ENCODE results near the gene EPC1. TPM values are rescaled to one million over a fixed set of nuclear protein-coding genes. Genes with fewer than 3 reads are reported as not detected.
"Not testable (repeated sequence)": the region's sequence is repeated elsewhere in the genome, so short reads cannot be mapped to it uniquely, and the experiment has no call there.

Gene EPC1
- total and polyA plus RNA-seq, 2 experiments from 2014 or later = 10.6 to 12.5 TPM

GRCh38 chr10:32371101-32371500, 24.1 kb upstream of the EPC1 start:
- Histone ChIP-seq H3F3A (ENCODE audit: insufficient read depth) (peaks cover 13% of the 10 kb centered on the region), H3K27me3 (replicated peaks; ENCODE audit: insufficient read depth) (no peaks in the 10 kb centered on the region), H3K4me1 (ENCODE audit: insufficient read depth) (peaks cover 22% of the 10 kb centered on the region; the same call in 1 of the 2 replicates), H3K9ac (no peak overlapping the region), H2AFZ (no peak overlapping the region), H3K79me2 (ENCODE audit: insufficient read depth) (peaks cover 99% of the 10 kb centered on the region), H3K9me3 (ENCODE audit: low read depth) (no peaks in the 10 kb centered on the region), H4K20me1 (ENCODE audit: insufficient read depth) (0 out of 2 replicates have a peak, but pooled peaks cover 3% of the 10 kb centered on the region), H3K9me2 (ENCODE audit: insufficient read depth) (no peaks in the 10 kb centered on the region), H3K4me2 (ENCODE audit: unreplicated experiment) (no peak overlapping the region), H3K27ac (no peak overlapping the region), H3K4me3 (no peak overlapping the region), H3K36me3 (ENCODE audit: low read depth) (no peaks in the 10 kb centered on the region)
- in situ Hi-C loops (cut with MboI) = no loop called here
- no peak for TF ChIP-seq EZH2 (IDR thresholded peaks at IDR 0.05; ENCODE audit: insufficient read depth, poor library complexity, severe bottlenecking)
- TF ChIP-seq EZH2phosphoT487 (IDR thresholded peaks at IDR 0.05; ENCODE audit: insufficient read depth, low read depth) = no peak
- 93 to 100% methylated on average over 1 of the region's 1 CpG for WGBS, 2 experiments (ENCODE audit: low coverage in 1 of 2, low lambda C conversion rate in 2 of 2, missing lambda C conversion rate in 2 of 2)
- DNase-seq = no peak

- 0 out of 2 replicates have a peak overlapping the region, but pooled peaks have one; percentile 4 for H3K4me3 ChIP-seq
- H3K4me1 ChIP-seq (ENCODE audit: insufficient read depth) = 0 out of 2 replicates have a peak, but pooled peaks cover 3% of the 10 kb centered on the region
- H3K27me3 ChIP-seq (replicated peaks; ENCODE audit: insufficient read depth) = no peaks in the 10 kb centered on the region
- H3K79me2 ChIP-seq (ENCODE audit: insufficient read depth) = peaks cover 99% of the 10 kb centered on the region
- no peaks in the 10 kb centered on the region for H3K9me2 ChIP-seq (ENCODE audit: insufficient read depth)
- no peaks in the 10 kb centered on the region for H3K9me3 ChIP-seq (ENCODE audit: low read depth)
- H4K20me1 ChIP-seq (ENCODE audit: insufficient read depth) = no peaks in the 10 kb centered on the region
- H3F3A ChIP-seq (ENCODE audit: insufficient read depth) = peaks cover 13% of the 10 kb centered on the region
- no peaks in the 10 kb centered on the region for H3K36me3 ChIP-seq (ENCODE audit: low read depth)
- in situ Hi-C loops (cut with MboI) = no loop called here
- H3K9ac ChIP-seq = no peak overlapping the region; the same call in 1 of the 2 replicates
- peak; percentile 81 for DNase-seq
- WGBS, 2 experiments (ENCODE audit: low coverage in 1 of 2, low lambda C conversion rate in 2 of 2, missing lambda C conversion rate in 2 of 2) = 11 to 16% methylated on average over 7 of the region's 7 CpGs
- peak overlapping the region; percentile 29 for H3K4me2 ChIP-seq (ENCODE audit: unreplicated experiment)
- H2AFZ ChIP-seq = no peak overlapping the region
- TF ChIP-seq EZH2phosphoT487 (IDR thresholded peaks at IDR 0.05; ENCODE audit: insufficient read depth, low read depth) (no peak), EZH2 (IDR thresholded peaks at IDR 0.05; ENCODE audit: insufficient read depth, poor library complexity, severe bottlenecking) (no peak)
- H3K27ac ChIP-seq = no peak overlapping the region
Observed at GRCh38 chr10:32367793-32368453, 21.0 kb upstream of the EPC1 start.

DNA sequence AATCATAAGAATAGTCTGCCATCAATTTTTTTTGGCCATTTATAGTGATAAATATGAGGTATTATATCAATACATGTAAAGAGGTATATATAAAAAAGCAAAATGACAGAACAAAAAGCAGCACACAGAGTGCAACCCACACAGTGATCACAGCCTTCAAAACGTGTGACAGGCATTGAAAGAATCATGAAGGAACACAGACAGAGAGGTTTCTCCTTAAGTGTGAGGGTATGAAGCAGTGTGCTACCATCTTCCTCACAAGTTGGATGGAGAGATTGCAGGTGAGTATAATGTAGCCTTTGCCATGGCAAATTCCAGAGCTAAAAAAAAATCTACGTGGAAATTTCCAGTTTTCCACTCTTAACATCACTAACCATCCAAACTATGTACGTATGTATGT, 19.6 kb upstream of the EPC1 start:
- in situ Hi-C loops (cut with MboI) = no loop called here
- H3K27ac ChIP-seq = no peak overlapping the region
- H3K4me1 ChIP-seq (ENCODE audit: insufficient read depth) = peaks cover 6% of the 10 kb centered on the region; the same call in 1 of the 2 replicates
- H3F3A ChIP-seq (ENCODE audit: insufficient read depth) = peaks cover 13% of the 10 kb centered on the region
- peaks cover 99% of the 10 kb centered on the region for H3K79me2 ChIP-seq (ENCODE audit: insufficient read depth)
- no peak overlapping the region for H2AFZ ChIP-seq
- no peaks in the 10 kb centered on the region for H3K9me2 ChIP-seq (ENCODE audit: insufficient read depth)
- no peaks in the 10 kb centered on the region; the same call in 1 of the 2 replicates for H4K20me1 ChIP-seq (ENCODE audit: insufficient read depth)
- H3K4me3 ChIP-seq = no peak overlapping the region
- no peak overlapping the region for H3K4me2 ChIP-seq (ENCODE audit: unreplicated experiment)
- H3K36me3 ChIP-seq (ENCODE audit: low read depth) = no peaks in the 10 kb centered on the region
- no peak for DNase-seq
- no peaks in the 10 kb centered on the region for H3K9me3 ChIP-seq (ENCODE audit: low read depth)
- TF ChIP-seq EZH2 (IDR thresholded peaks at IDR 0.05; ENCODE audit: insufficient read depth, poor library complexity, severe bottlenecking) = no peak
- no peak for TF ChIP-seq EZH2phosphoT487 (IDR thresholded peaks at IDR 0.05; ENCODE audit: insufficient read depth, low read depth)
- H3K27me3 ChIP-seq (replicated peaks; ENCODE audit: insufficient read depth) = no peaks in the 10 kb centered on the region
- no peak overlapping the region for H3K9ac ChIP-seq
- WGBS, 2 experiments (ENCODE audit: low coverage in 1 of 2, low lambda C conversion rate in 2 of 2, missing lambda C conversion rate in 2 of 2) = 45 to 48% methylated on average over 3 of the region's 3 CpGs

- Histone ChIP-seq H2AFZ (no peak overlapping the region), H3K27me3 (replicated peaks; ENCODE audit: insufficient read depth) (no peaks in the 10 kb centered on the region), H3K27ac (no peak overlapping the region), H3F3A (ENCODE audit: insufficient read depth) (peaks cover 13% of the 10 kb centered on the region), H3K4me1 (ENCODE audit: insufficient read depth) (peaks cover 11% of the 10 kb centered on the region; the same call in 1 of the 2 replicates), H3K79me2 (ENCODE audit: insufficient read depth) (peaks cover 99% of the 10 kb centered on the region), H3K9ac (no peak overlapping the region), H4K20me1 (ENCODE audit: insufficient read depth) (peaks cover 1% of the 10 kb centered on the region; the same call in 1 of the 2 replicates), H3K36me3 (ENCODE audit: low read depth) (no peaks in the 10 kb centered on the region), H3K9me2 (ENCODE audit: insufficient read depth) (no peaks in the 10 kb centered on the region), H3K4me3 (no peak overlapping the region), H3K9me3 (ENCODE audit: low read depth) (no peaks in the 10 kb centered on the region), H3K4me2 (ENCODE audit: unreplicated experiment) (no peak overlapping the region)
- 70 to 72% methylated on average over 4 of the region's 4 CpGs for WGBS, 2 experiments (ENCODE audit: low coverage in 1 of 2, low lambda C conversion rate in 2 of 2, missing lambda C conversion rate in 2 of 2)
- no peak for DNase-seq
- no peak for TF ChIP-seq EZH2 (IDR thresholded peaks at IDR 0.05; ENCODE audit: insufficient read depth, poor library complexity, severe bottlenecking)
- TF ChIP-seq EZH2phosphoT487 (IDR thresholded peaks at IDR 0.05; ENCODE audit: insufficient read depth, low read depth) = no peak
- in situ Hi-C loops (cut with MboI) = no loop called here
Observed at GRCh38 chr10:32366111-32366510, 19.2 kb upstream of the EPC1 start.

DNA sequence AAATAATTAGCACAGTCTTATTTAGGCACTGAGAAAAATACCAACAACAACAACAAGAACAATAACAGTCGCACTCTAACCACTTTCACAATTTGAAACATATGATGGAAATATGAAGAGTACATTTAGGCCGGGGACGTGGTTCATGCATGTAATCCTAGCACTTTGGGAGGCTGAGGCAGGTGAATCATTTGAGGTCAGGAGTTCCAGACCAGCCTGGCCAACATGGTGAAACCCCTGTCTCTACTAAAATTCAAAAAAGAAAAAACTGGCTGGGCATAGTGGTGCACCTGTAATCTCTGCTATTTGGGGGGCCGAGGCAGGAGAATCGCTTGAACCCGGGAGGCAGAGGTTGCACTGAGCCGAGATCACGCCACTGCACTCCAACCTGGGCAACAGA, 18.4 kb upstream of the EPC1 start:
- 81 to 85% methylated on average over 8 of the region's 8 CpGs for WGBS, 2 experiments (ENCODE audit: low coverage in 1 of 2, low lambda C conversion rate in 2 of 2, missing lambda C conversion rate in 2 of 2)
- H3K36me3 ChIP-seq (ENCODE audit: low read depth); H3K9me2 ChIP-seq (ENCODE audit: insufficient read depth); DNase-seq; H3K9me3 ChIP-seq (ENCODE audit: low read depth); H2AFZ ChIP-seq; H3K27ac ChIP-seq; H3K27me3 ChIP-seq (replicated peaks; ENCODE audit: insufficient read depth); H3K4me3 ChIP-seq; H3K4me2 ChIP-seq (ENCODE audit: unreplicated experiment); in situ Hi-C loops (cut with MboI); H3K9ac ChIP-seq; H4K20me1 ChIP-seq (ENCODE audit: insufficient read depth): not testable (repeated sequence)
- Histone ChIP-seq H3F3A (ENCODE audit: insufficient read depth) (peaks cover 13% of the 10 kb centered on the region), H3K79me2 (ENCODE audit: insufficient read depth) (peaks cover 99% of the 10 kb centered on the region), H3K4me1 (ENCODE audit: insufficient read depth) (peaks cover 11% of the 10 kb centered on the region; the same call in 1 of the 2 replicates)

Measured in GM23248 (cell line).